Fibroblast of lung (primary cell): Measurements from ENCODE around the gene CCDC33. TPM values are rescaled to one million over a fixed set of nuclear protein-coding genes. Genes with fewer than 3 reads are reported as not detected.

Source experiments
- DNase-seq, 2 donors: peaks; one replicate each; pipeline versions ENCODE4 v3.0.0 to v3.0.0-alpha.2; 2010; ENCODE audit warnings: low read depth in 2 of 2
- H2AFZ ChIP-seq: 2 replicates; pipeline ENCODE4 v1.5.1; 2012; ENCODE audit warnings: low read length, control low read depth, inconsistent platforms
- H3K27ac ChIP-seq: 2 replicates; pipeline ENCODE4 v1.5.1; 2011; ENCODE audit warnings: low read length, control low read depth; ENCODE audit not compliant: insufficient read depth
- H3K27me3 ChIP-seq: 2 replicates; pipeline ENCODE4 v1.5.1; 2011; ENCODE audit warnings: mild to moderate bottlenecking, low read length; ENCODE audit not compliant: control insufficient read depth, insufficient read depth
- H3K36me3 ChIP-seq: 2 replicates; pipeline ENCODE4 v1.5.1; 2011; ENCODE audit warnings: low read length; ENCODE audit not compliant: control insufficient read depth, insufficient read depth
- H3K4me1 ChIP-seq: 2 replicates; pipeline ENCODE4 v1.5.1; 2011; ENCODE audit warnings: low read length; ENCODE audit not compliant: control insufficient read depth, insufficient read depth; ENCODE audit errors: extremely low read depth
- H3K4me2 ChIP-seq: 2 replicates; pipeline ENCODE4 v1.5.1; 2011; ENCODE audit warnings: low read length, control low read depth; ENCODE audit not compliant: insufficient read depth; ENCODE audit errors: extremely low read depth
- H3K4me3 ChIP-seq, 4 experiments: fragments of 200-600 bp in 1 of 4; sonication (generic) in 1 of 4; replicated peaks in 1 of 4; 2 replicates each; pipeline ENCODE4 v1.5.1; 2011 to 2016; ENCODE audit warnings: low read length in 4 of 4, low read depth in 3 of 4, mild to moderate bottlenecking in 3 of 4, control low read depth in 2 of 4, inconsistent platforms in 1 of 4, mixed read lengths in 1 of 4; ENCODE audit not compliant: insufficient read depth in 1 of 4; ENCODE audit errors: control extremely low read depth in 1 of 4
- H3K79me2 ChIP-seq: 2 replicates; pipeline ENCODE4 v1.5.1; 2012; ENCODE audit warnings: mild to moderate bottlenecking, low read length, inconsistent platforms; ENCODE audit not compliant: control insufficient read depth, insufficient read depth
- H3K9ac ChIP-seq: 2 replicates; pipeline ENCODE4 v1.5.1; 2011; ENCODE audit warnings: mild to moderate bottlenecking, low read length, control low read depth; ENCODE audit not compliant: insufficient read depth
- H3K9me3 ChIP-seq: 2 replicates; pipeline ENCODE4 v1.5.1; 2012; ENCODE audit warnings: low read depth, low read length; ENCODE audit not compliant: control insufficient read depth, insufficient read depth
- H4K20me1 ChIP-seq: 2 replicates; pipeline ENCODE4 v1.5.1; 2011; ENCODE audit warnings: low read length; ENCODE audit not compliant: control insufficient read depth, insufficient read depth; ENCODE audit errors: extremely low read depth
- EZH2 ChIP-seq: IDR thresholded peaks from 2 replicates; pipeline ENCODE4 v1.5.1; 2012; ENCODE audit warnings: low read length, control low read depth, mild to moderate bottlenecking; ENCODE audit errors: missing control alignments
- polyA plus RNA-seq, 2 donors: library from polyadenylated mRNA; depleted of rRNA in 1 of 2; stranded (reverse) in 1 of 2; unstranded in 1 of 2; fragments of >200 nt; gene quantifications; 2 replicates each; pipeline ENCODE4 v1.2.1, GENCODE V29; 2011 to 2012; ENCODE audit warnings: missing spikeins in 1 of 2
- total RNA-seq: library from RNA; depleted of rRNA; stranded (reverse); fragments of >200 nt; gene quantifications from 2 replicates; pipeline ENCODE4 v1.2.1, GENCODE V29; 2014
- TF ChIP-seq, protein P1 (sequence below), 2 donors: IDR thresholded peaks in 1 of 2; conservative IDR thresholded peaks in 1 of 2; 1 replicate in 1 of 2; 2 replicates in 1 of 2; pipeline ENCODE4 v1.5.1; 2011 to 2012; ENCODE audit warnings: low read length in 2 of 2, control low read depth in 1 of 2, inconsistent platforms in 1 of 2, low read depth in 1 of 2, mild to moderate bottlenecking in 1 of 2

The CCDC33 gene
- total and polyA plus RNA-seq, 2 donors (not counting 1 experiment from before 2014, with no cell fraction given): not detected

DNA sequence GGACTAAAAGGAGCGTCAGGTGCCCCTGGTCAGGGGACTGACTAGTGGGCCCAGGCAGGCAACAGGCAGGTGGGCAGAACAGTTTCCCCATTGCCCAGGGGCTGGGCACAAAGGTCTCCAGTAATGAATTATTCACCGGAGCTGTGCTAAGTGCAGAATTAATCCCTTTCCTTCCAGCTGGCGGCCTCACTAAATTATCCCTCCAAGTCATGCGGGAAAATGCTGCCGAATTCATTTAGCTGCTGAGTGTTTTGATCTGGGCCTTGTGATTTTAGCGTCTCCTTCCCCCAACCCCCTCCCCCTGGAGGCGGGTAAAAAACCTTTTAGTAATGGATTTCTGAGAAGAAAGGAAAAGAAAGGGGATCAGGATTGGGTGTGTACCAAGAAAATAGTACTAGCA lies 47.2 kb downstream of the CCDC33 start:
- peaks cover 20% of the 10 kb centered on the region for H3K27me3 ChIP-seq
- no peak overlapping the region for H3K9ac ChIP-seq
- H3K9me3 ChIP-seq: no peaks in the 10 kb centered on the region
- H3K4me3 ChIP-seq: no peak overlapping the region
- H3K36me3 ChIP-seq: no peaks in the 10 kb centered on the region
- H4K20me1 ChIP-seq: no peaks in the 10 kb centered on the region
- H3K4me1 ChIP-seq: no peaks in the 10 kb centered on the region
- H2AFZ ChIP-seq: no peak overlapping the region
- no peak overlapping the region for H3K27ac ChIP-seq
- DNase-seq: no peak
- no peak for TF ChIP-seq EZH2
- TF ChIP-seq, protein P1, sequence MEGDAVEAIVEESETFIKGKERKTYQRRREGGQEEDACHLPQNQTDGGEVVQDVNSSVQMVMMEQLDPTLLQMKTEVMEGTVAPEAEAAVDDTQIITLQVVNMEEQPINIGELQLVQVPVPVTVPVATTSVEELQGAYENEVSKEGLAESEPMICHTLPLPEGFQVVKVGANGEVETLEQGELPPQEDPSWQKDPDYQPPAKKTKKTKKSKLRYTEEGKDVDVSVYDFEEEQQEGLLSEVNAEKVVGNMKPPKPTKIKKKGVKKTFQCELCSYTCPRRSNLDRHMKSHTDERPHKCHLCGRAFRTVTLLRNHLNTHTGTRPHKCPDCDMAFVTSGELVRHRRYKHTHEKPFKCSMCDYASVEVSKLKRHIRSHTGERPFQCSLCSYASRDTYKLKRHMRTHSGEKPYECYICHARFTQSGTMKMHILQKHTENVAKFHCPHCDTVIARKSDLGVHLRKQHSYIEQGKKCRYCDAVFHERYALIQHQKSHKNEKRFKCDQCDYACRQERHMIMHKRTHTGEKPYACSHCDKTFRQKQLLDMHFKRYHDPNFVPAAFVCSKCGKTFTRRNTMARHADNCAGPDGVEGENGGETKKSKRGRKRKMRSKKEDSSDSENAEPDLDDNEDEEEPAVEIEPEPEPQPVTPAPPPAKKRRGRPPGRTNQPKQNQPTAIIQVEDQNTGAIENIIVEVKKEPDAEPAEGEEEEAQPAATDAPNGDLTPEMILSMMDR (conservative IDR thresholded peaks at IDR 0.05 in 1 of 2, IDR thresholded peaks at IDR 0.05 in 1 of 2; ENCODE audit: low read depth in 1 of 2, low read length in 2 of 2): no peak
- no peaks in the 10 kb centered on the region for H3K79me2 ChIP-seq
- no peak overlapping the region for H3K4me2 ChIP-seq

DNA sequence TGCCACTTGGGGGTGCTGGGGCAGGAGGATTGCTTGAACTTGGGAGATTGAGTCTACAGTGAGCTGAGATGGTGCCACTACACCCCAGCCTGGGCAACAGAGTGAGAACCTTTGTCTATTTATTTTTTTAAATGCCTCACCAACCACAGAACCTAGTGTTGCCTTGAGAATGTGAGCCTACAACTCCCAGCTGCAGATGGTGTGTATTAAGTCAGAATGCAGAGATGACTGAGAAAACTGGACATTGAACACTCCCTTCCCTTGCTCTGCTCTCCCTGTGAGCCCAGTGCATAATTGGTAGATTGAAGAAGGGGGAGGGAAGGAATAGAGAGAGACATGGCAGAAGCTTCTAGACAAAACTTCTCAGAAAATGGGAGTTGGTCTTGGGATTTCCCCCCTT lies 53.5 kb downstream of the CCDC33 start:
- H2AFZ ChIP-seq: no peak overlapping the region
- no peak overlapping the region for H3K27ac ChIP-seq
- no peak overlapping the region for H3K9ac ChIP-seq
- H3K9me3 ChIP-seq: no peaks in the 10 kb centered on the region
- no peak overlapping the region for H3K4me2 ChIP-seq
- no peak overlapping the region for H3K4me3 ChIP-seq
- TF ChIP-seq, protein P1 (conservative IDR thresholded peaks at IDR 0.05 in 1 of 2, IDR thresholded peaks at IDR 0.05 in 1 of 2; ENCODE audit: low read depth in 1 of 2, low read length in 2 of 2): no peak
- no peak for TF ChIP-seq EZH2
- no peaks in the 10 kb centered on the region for H3K4me1 ChIP-seq
- H3K27me3 ChIP-seq: peaks cover 5% of the 10 kb centered on the region
- H3K36me3 ChIP-seq: no peaks in the 10 kb centered on the region
- H4K20me1 ChIP-seq: no peaks in the 10 kb centered on the region
- no peaks in the 10 kb centered on the region for H3K79me2 ChIP-seq
- DNase-seq: peak in 1 of 2 donors; percentile 10

DNA sequence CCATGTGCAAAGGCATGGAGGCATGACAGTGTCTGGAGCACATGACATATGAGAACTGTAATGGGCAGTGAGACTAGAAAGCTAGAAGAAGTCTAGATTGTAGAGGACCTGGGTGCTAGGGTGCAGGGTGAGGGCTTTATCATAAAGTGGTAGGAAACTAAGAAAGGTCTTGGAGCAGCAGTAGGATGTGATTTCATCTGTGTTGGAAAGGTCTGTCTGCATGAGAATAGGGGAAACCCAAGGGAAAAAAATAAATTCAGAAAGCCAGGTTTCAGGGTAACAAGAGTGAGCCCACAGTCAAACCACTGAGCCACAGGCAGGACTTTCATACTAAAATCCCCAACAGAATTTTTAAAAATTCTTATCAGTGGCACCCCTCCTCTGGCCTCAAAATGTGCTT lies 54.5 kb downstream of the CCDC33 start:
- no peak for DNase-seq
- TF ChIP-seq, protein P1 (conservative IDR thresholded peaks at IDR 0.05 in 1 of 2, IDR thresholded peaks at IDR 0.05 in 1 of 2; ENCODE audit: low read depth in 1 of 2, low read length in 2 of 2): no peak
- TF ChIP-seq EZH2: no peak

More for the DNA sequence above, 54.5 kb downstream of the CCDC33 start:
- no peaks in the 10 kb centered on the region for H3K27me3 ChIP-seq
- no peak overlapping the region for H3K27ac ChIP-seq
- H3K79me2 ChIP-seq: no peaks in the 10 kb centered on the region
- H3K36me3 ChIP-seq: no peaks in the 10 kb centered on the region
- H3K9ac ChIP-seq: no peak overlapping the region
- no peaks in the 10 kb centered on the region for H4K20me1 ChIP-seq
- no peaks in the 10 kb centered on the region for H3K4me1 ChIP-seq
- H3K4me3 ChIP-seq: no peak overlapping the region
- H2AFZ ChIP-seq: no peak overlapping the region
- no peaks in the 10 kb centered on the region for H3K9me3 ChIP-seq
- no peak overlapping the region for H3K4me2 ChIP-seq
